SH-SY5Y (cell line): ENCODE data around the gene DOC2B.

Source experiments
- GATA2 ChIP-seq: IDR thresholded peaks from 2 replicates; pipeline ENCODE4 v1.6.1; 2011; ENCODE audit warnings: mild to moderate bottlenecking, low read depth, low read length
- GATA3 ChIP-seq: IDR thresholded peaks from 2 replicates; pipeline ENCODE4 v1.6.1; 2011; ENCODE audit warnings: low read depth, mild to moderate bottlenecking, low read length, moderate library complexity

DNA sequence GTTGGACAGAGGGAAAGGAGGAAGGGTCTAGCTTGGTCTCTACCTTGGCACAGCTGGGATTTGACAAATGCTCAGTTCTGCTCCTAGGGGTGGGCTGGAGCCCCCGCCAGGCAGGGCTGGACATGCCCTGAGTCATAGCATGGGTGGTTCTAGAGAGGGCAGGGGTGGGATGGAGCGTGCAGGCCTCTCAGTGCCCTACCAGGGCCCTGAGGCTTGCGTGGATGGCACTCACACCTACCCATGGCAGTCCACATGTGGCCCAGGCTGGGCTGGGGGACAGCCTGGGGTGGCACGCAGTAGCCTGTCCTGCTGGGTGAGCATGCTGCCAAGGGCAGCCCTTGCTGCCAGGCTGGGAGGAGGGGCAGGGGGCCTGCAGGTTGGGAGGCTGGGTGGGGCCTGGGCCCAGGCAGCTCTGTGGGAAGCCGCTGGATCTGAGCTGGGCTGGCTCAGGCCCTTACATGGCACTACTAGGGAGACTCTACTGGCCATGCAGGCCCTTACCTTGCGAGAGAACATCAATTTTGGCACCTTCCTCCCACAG lies 11.2 kb downstream of the DOC2B start:
- TF ChIP-seq GATA2 (no peak), GATA3 (no peak)
